BJ (cell line): Measurements from ENCODE around the gene LZTFL1. TPM values are rescaled to one million over a fixed set of nuclear protein-coding genes. Genes with fewer than 3 reads are reported as not detected.
"Not testable (repeated sequence)": the region's sequence is repeated elsewhere in the genome, so short reads cannot be mapped to it uniquely, and the experiment has no call there.

Experiments
- CTCF ChIA-PET: fragments of 350-600 bp; formaldehyde crosslinking; extraction: SDS; loops from one replicate; lab custom pipeline; 2021; ENCODE audit warnings: antibody characterized with exemption, inconsistent platforms; lab: Yijun Ruan, JAX
- POLR2A ChIA-PET: fragments of 300-600 bp; sonication (Branson Sonifier 250); formaldehyde crosslinking; extraction: SDS; loops from one replicate; lab custom pipeline; 2021; ENCODE audit warnings: antibody characterized with exemption; lab: Charles Lee
- DNase-seq: peaks from one replicate; pipeline ENCODE4 v3.0.0-alpha.2; 2011; ENCODE audit warnings: low read depth
- H3K27me3 ChIP-seq: 2 replicates; pipeline ENCODE4 v1.6.0; 2011; ENCODE audit warnings: low read length; ENCODE audit not compliant: control insufficient read depth, insufficient read depth
- H3K36me3 ChIP-seq: 2 replicates; pipeline ENCODE4 v1.5.1; 2011; ENCODE audit warnings: low read length; ENCODE audit not compliant: control insufficient read depth, insufficient read depth
- H3K4me3 ChIP-seq: 2 replicates; pipeline ENCODE4 v1.5.1; 2011; ENCODE audit warnings: low read depth, mild to moderate bottlenecking, control low read depth, low read length
- polyA plus RNA-seq: library from polyadenylated mRNA; depleted of rRNA; stranded (reverse); fragments of >200 nt; gene quantifications from 2 replicates; pipeline ENCODE4 v1.2.3, GENCODE V29; 2011
- TF ChIP-seq, protein P1 (sequence below): IDR thresholded peaks from 2 replicates; pipeline ENCODE4 v1.5.1; 2011; ENCODE audit warnings: low read depth, mild to moderate bottlenecking, control low read depth, inconsistent platforms, low read length, moderate library complexity; ENCODE audit not compliant: insufficient read depth

LZTFL1 gene
- polyA plus RNA-seq, 1 experiment, result 12.9 TPM

DNA sequence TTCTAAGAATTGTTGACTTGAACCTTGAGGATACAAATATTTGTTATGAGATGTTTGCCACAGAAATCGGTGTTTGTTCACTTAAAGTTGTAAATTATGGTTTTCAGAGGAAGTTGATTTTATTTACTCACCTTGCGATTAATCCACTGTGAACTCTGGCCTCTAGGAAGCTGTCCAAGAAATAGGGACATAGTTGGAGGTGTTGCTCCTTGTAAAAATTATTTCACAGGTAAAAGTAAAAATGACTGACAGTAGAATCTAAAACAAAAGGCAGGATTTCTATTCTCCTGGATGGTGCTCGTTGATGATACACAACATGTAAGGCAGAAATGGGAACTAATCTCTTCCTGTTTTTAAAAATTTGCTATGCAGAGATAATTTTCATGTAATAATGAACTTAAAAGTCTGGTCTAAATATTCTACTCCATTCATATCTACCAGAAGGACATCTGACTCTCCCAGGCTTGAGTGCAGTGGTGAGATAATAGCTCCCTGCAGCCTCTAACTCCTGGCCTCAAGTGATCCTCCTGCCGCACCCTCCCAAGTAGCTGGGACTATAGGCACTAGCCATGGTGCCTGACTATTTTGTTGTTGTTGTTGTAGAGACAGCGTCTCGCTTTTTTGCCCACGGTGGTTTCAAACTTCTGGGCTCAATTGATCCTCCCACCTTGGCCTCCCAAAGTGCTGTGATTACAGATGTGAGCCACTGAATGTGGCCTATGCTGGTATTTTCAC is 17.1 kb upstream of the LZTFL1 start:
- no peaks in the 10 kb centered on the region for H3K36me3 ChIP-seq
- TF ChIP-seq, protein P1, sequence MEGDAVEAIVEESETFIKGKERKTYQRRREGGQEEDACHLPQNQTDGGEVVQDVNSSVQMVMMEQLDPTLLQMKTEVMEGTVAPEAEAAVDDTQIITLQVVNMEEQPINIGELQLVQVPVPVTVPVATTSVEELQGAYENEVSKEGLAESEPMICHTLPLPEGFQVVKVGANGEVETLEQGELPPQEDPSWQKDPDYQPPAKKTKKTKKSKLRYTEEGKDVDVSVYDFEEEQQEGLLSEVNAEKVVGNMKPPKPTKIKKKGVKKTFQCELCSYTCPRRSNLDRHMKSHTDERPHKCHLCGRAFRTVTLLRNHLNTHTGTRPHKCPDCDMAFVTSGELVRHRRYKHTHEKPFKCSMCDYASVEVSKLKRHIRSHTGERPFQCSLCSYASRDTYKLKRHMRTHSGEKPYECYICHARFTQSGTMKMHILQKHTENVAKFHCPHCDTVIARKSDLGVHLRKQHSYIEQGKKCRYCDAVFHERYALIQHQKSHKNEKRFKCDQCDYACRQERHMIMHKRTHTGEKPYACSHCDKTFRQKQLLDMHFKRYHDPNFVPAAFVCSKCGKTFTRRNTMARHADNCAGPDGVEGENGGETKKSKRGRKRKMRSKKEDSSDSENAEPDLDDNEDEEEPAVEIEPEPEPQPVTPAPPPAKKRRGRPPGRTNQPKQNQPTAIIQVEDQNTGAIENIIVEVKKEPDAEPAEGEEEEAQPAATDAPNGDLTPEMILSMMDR, result no peak

DNA sequence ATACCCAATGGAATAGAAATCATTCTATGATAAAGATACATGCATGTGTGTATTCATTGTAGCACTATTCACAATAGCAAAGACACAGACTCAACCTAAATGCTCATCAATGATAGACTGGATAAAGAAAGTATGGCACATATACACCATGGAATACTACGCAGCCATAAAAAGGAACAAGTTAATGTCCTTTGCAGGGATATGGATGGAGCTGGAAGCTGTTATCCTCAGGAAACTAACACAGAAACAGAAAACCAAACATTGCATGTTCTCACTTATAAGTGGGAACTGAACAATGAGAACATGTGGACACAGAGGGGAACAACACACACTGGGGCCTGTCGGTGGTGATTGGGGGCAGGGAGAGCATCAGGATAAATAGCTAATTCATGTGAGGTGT is 15.1 kb upstream of the LZTFL1 start:
- H3K4me3 ChIP-seq, H3K27me3 ChIP-seq, CTCF ChIA-PET, H3K36me3 ChIP-seq, DNase-seq, POLR2A ChIA-PET: not testable (repeated sequence)

More for the DNA sequence above, 17.1 kb upstream of the LZTFL1 start:
- ChIA-PET POLR2A (no interaction called here), CTCF (no interaction called here)
- no peak for DNase-seq
- Histone ChIP-seq H3K4me3 (no peak overlapping the region), H3K27me3 (peaks cover 6% of the 10 kb centered on the region)

DNA sequence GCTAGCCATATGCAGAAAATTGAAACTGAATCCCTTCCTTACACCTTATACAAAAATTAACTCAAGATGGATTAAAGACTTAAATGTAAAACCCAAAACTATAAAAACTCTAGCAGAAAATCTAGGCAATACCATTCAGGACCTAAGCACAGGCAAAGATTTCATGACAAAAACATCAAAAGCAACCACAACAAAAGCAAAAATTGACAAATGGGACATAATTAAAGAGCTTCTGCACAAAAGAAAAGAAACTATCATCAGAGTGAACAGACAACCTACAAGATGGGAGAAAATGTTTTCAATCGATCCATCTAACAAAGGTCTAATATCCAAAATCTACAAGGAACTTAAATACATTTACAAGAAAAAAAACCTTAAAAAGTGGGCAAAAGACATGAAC is 14.4 kb upstream of the LZTFL1 start:
- H3K4me3 ChIP-seq, CTCF ChIA-PET, POLR2A ChIA-PET, DNase-seq, H3K36me3 ChIP-seq, H3K27me3 ChIP-seq: not testable (repeated sequence)

DNA sequence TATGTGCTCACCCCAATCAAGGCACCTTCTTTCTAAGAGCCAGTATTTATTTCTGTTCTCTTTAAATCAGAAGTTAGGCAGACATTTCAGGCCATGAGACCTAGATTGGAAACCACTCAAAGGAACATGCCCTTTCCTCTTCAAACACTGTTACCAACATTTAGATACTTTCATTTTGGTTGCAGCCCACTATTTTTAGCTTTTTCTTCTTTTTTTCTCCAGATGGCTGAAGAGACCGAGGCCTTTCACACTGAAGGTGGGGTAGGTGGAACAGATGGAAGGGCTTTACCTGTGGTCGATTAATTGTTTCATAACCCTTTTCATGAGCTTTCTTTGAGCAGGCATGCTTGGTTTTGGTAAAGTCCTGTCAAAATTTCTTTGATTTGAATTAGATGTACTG is 10.9 kb upstream of the LZTFL1 start:
- CTCF ChIA-PET, result no interaction called here
- peaks cover 15% of the 10 kb centered on the region for H3K27me3 ChIP-seq
- DNase-seq, result no peak
- TF ChIP-seq, protein P1, result no peak
- POLR2A ChIA-PET, result no interaction called here
- H3K4me3 ChIP-seq, result no peak overlapping the region
- H3K36me3 ChIP-seq, result no peaks in the 10 kb centered on the region

DNA sequence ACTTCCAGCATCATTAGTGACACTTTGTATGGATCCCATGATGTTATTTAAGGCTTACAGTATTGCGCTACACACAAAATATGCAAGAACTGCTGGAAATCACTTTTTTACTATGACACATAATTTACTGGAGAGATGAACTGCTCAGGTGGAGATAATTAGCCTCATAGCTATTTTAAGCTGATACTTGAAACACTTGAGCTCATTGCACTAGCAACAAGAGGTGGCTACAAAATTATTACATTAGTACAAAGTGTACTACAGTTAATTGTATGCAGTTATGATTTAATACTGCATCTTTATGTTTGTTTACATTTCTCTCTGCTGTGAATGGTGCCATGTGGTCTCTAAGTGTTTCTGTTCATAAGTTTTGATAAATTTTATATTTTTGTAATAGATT is 6.5 kb upstream of the LZTFL1 start:
- Histone ChIP-seq H3K27me3 (peaks cover 17% of the 10 kb centered on the region), H3K4me3 (no peak overlapping the region), H3K36me3 (no peaks in the 10 kb centered on the region)
- DNase-seq, result no peak
- ChIA-PET POLR2A (no interaction called here), CTCF (interaction anchor here (1.1 kb wide), 1 partner anchor 80 kb away, joined by 4 read pairs; no protein-coding TSS in a partner anchor)
- TF ChIP-seq, protein P1, result no peak

DNA sequence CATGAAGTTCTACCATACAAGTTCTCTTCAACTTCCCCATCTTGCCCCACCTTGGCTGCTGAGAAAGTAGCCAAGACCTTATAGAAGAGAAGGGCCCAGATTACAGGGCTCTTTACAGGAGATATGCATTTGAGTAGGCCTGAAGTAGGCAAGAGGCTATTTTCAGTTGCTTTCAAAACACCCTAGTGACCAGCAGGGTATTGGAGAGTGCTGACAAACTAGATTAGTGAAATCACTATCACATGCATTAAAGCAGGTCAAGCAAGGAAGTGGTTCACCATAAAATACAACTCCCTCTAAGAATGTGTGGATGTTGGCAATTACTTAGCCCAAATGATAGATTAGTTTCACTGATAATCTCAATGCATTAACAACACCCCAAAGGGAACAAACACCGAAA is 2.7 kb upstream of the LZTFL1 start:
- TF ChIP-seq, protein P1, result no peak
- CTCF ChIA-PET, result no interaction called here
- POLR2A ChIA-PET, result no interaction called here
- no peaks in the 10 kb centered on the region for H3K36me3 ChIP-seq
- H3K4me3 ChIP-seq, result no peak overlapping the region
- no peak for DNase-seq
- H3K27me3 ChIP-seq, result peaks cover 9% of the 10 kb centered on the region
